Transverse colon (tissue), 3 donors: ENCODE results near the gene FAM204A.

Experiments used
- CTCF ChIP-seq, 5 experiments: fragments of 200-600 bp in 3 of 5; fragments of 450-650 bp in 2 of 5; sonication (generic) in 3 of 5; IDR thresholded peaks; 1 replicate in 2 of 5; 2 replicates in 3 of 5; pipeline ENCODE4 v1.5.1; 2016 to 2017; ENCODE audit warnings: antibody characterized with exemption in 5 of 5, inconsistent platforms in 3 of 5, mild to moderate bottlenecking in 2 of 5, moderate library complexity in 1 of 5
- EP300 ChIP-seq: sonication (generic); formaldehyde crosslinking; IDR thresholded peaks from one replicate; pipeline ENCODE4 v1.6.1; 2017; ENCODE audit warnings: antibody characterized with exemption, low read depth
- POLR2A ChIP-seq: fragments of 450-650 bp; IDR thresholded peaks from one replicate; pipeline ENCODE4 v1.6.1; 2016; ENCODE audit warnings: antibody characterized with exemption, mild to moderate bottlenecking, moderate library complexity

- TF ChIP-seq CTCF (IDR thresholded peaks at IDR 0.05) (no peak), POLR2A (no peak), EP300 (no peak)
Observed at GRCh38 chr10:118309911-118310310, 32.2 kb downstream of the FAM204A start.
